Nephron progenitor cell (in vitro differentiated cells): ENCODE data around the gene NUMBL.

Experiments
- DNase-seq: peaks from one replicate; pipeline ENCODE4 v3.0.0; 2021
- H3K27ac Mint-ChIP-seq: 2 replicates; pipeline ENCODE4 v1.8.0; 2021; ENCODE audit warnings: mild to moderate bottlenecking, moderate library complexity, mixed read lengths
- H3K27me3 Mint-ChIP-seq: 2 replicates; pipeline ENCODE4 v1.8.0; 2021; ENCODE audit warnings: mild to moderate bottlenecking, low read depth, mixed read lengths; ENCODE audit not compliant: poor library complexity
- H3K36me3 Mint-ChIP-seq: 2 replicates; pipeline ENCODE4 v1.8.0; 2021; ENCODE audit warnings: low read depth, mixed read lengths
- H3K4me1 Mint-ChIP-seq: 2 replicates; pipeline ENCODE4 v1.8.0; 2021; ENCODE audit warnings: mixed read lengths
- H3K4me3 Mint-ChIP-seq: 2 replicates; pipeline ENCODE4 v1.8.0; 2021; ENCODE audit warnings: mild to moderate bottlenecking, moderate library complexity, mixed read lengths
- H3K9me3 Mint-ChIP-seq: 2 replicates; pipeline ENCODE4 v1.8.0; 2021; ENCODE audit warnings: mild to moderate bottlenecking, moderate library complexity, mixed read lengths
- CTCF ChIP-seq: fragments of 200-600 bp; sonication (generic); IDR thresholded peaks from 2 replicates; pipeline ENCODE4 v1.5.0; 2021; ENCODE audit warnings: antibody characterized with exemption

NUMBL gene

GRCh38 chr19:40619333-40620160 lies 70.9 kb downstream of the NUMBL start:
- DNase-seq = no peak
- peaks cover 54% of the 10 kb centered on the region for H3K36me3 Mint-ChIP-seq
- no peak for TF ChIP-seq CTCF
- H3K27ac Mint-ChIP-seq = peak overlapping the region; percentile 31
- H3K27me3 Mint-ChIP-seq = peaks cover 7% of the 10 kb centered on the region
- peaks cover 38% of the 10 kb centered on the region for H3K4me1 Mint-ChIP-seq
- no peak overlapping the region for H3K4me3 Mint-ChIP-seq
- no peaks in the 10 kb centered on the region for H3K9me3 Mint-ChIP-seq

GRCh38 chr19:40617961-40618360 lies 72.5 kb downstream of the NUMBL start:
- peaks cover 17% of the 10 kb centered on the region for H3K27me3 Mint-ChIP-seq
- H3K4me1 Mint-ChIP-seq = peaks cover 33% of the 10 kb centered on the region
- H3K9me3 Mint-ChIP-seq = no peaks in the 10 kb centered on the region
- H3K36me3 Mint-ChIP-seq = peaks cover 46% of the 10 kb centered on the region
- DNase-seq = no peak
- no peak overlapping the region for H3K4me3 Mint-ChIP-seq
- no peak overlapping the region for H3K27ac Mint-ChIP-seq
- no peak for TF ChIP-seq CTCF

- H3K9me3 Mint-ChIP-seq = no peaks in the 10 kb centered on the region
- H3K4me3 Mint-ChIP-seq = no peak overlapping the region
- H3K4me1 Mint-ChIP-seq = peaks cover 33% of the 10 kb centered on the region
- peaks cover 27% of the 10 kb centered on the region for H3K27me3 Mint-ChIP-seq
- no peak for DNase-seq
- H3K27ac Mint-ChIP-seq = no peak overlapping the region
- TF ChIP-seq CTCF = no peak
- H3K36me3 Mint-ChIP-seq = peaks cover 47% of the 10 kb centered on the region
These were observed 73.5 kb downstream of the NUMBL start for GRCh38 chr19:40616941-40617340.

GRCh38 chr19:40616178-40616577 lies 74.3 kb downstream of the NUMBL start:
- no peaks in the 10 kb centered on the region for H3K9me3 Mint-ChIP-seq
- no peak overlapping the region for H3K4me3 Mint-ChIP-seq
- peaks cover 39% of the 10 kb centered on the region for H3K36me3 Mint-ChIP-seq
- H3K4me1 Mint-ChIP-seq = peaks cover 34% of the 10 kb centered on the region
- no peak for TF ChIP-seq CTCF
- no peak for DNase-seq
- H3K27me3 Mint-ChIP-seq = peaks cover 27% of the 10 kb centered on the region
- no peak overlapping the region for H3K27ac Mint-ChIP-seq
